GM20431 (cell line): ENCODE measurements around the gene SERGEF.

Source experiments
- in situ Hi-C: fragments of 300-500 bp; cut with MseI, MboI; formaldehyde crosslinking; loops from one replicate; pipeline ENCODE4 v1.15.0; 2020; ENCODE audit warnings: low sequenced_read_pairs; ENCODE audit not compliant: unreplicated experiment

The SERGEF gene

GRCh38 chr11:17764446-17765218, 248.2 kb downstream of the SERGEF start:
- in situ Hi-C loops: no loop called here

DNA sequence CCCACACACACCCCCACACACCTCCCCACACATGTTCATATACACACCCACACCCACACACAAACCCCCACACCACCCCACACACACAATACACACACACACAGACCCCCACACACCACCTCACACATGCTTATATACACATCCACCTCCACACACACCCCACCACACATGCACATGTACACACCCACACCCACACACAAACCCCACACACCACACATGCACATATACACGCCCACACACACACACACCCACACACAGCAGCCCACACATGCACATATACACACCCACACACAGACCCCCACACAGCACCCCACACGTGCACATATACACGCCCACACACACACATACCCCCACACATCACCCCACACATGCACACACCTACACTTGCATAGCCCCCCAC, 249.1 kb downstream of the SERGEF start:
- in situ Hi-C loops: no loop called here

DNA sequence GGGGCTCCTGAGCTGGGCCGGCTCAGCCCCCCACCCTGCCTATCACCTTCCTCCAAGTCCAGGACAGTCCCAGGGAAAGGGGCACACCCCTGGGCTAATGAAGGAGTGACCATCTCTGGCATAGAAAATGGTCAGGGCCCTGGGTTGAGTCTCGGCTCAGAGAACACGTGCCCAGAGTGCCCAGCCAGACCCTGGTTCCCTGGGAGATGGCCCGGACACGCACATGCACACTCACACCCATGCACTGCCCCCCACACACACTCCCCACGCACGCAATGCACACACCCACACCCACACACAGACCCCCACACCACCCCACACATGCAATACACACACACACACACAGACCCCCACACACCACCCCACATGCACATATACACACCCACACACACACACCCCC, 249.6 kb downstream of the SERGEF start:
- in situ Hi-C loops: no loop called here

GRCh38 chr11:17762309-17762974, 250.4 kb downstream of the SERGEF start:
- in situ Hi-C loops: no loop called here

DNA sequence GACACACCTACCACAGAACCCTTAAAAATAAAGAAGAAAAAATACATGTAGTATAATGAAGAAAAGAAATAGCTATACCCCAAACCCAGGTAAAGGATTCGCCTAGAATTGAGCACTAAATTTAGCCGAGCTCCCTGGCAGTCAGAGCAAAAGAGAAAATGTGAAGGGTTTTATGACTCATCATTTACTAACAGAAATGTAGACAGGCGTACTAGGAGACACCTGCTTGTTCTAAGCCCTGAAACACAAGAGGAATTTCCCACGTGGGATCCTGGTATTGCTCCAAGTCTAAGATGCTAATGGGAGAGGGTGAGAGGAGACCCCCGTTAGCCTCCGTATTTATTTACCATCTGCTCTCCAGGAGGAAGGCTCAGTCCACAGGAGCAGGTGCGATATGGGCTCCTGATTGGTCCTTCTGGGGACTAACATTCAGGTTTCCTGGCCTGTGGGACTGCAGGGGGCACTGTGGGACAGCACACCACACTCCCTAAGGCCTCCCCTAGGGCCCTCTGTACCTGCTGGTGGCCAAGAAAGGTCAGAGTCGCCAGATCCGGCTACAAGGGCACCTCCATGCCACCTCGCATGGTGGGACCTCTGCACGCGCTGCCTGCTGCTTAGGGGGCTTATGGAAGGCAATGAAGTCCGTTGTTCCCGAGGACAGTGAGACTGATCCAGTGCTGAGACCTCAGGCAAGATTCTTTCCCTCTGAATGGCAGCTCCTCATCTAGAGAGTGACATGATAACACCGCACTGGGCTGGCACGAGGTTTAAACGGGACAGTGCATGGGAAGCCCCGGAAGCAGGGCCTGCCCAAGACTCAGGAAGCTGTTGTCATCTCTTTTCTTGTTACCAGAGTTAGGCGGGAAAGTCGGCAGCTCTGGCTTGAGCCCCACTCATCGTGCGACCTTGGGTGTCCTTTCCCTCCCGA, 252.5 kb downstream of the SERGEF start:
- in situ Hi-C loops: no loop called here

- in situ Hi-C loops: loop anchor here (10.0 kb wide), 1 partner anchor 219 kb away; no protein-coding TSS in a partner anchor
These were observed 257.0 kb downstream of the SERGEF start for GRCh38 chr11:17755891-17756290.

DNA sequence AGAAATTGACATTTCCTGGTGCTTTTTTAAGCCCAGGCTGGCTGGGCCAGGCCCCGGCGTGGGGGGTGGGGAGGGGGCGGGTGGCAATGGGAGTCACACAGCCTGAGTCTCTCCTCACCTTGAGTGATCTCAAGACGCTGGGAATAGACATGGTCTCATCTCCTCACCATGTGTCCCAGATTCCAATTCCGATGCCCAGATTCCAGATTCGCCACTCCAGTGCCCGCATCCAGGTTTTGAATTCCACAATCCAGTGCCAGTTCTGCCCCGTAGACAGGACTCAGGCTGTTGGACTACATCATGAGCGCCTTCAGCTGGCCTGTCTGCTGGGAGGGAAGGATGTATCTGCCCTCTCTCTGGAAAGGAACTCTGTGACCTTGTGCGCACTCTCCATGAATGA, 259.2 kb downstream of the SERGEF start:
- in situ Hi-C loops: loop anchor here (10.0 kb wide), 1 partner anchor 221 kb away; no protein-coding TSS in a partner anchor

GRCh38 chr11:17753153-17753552, 259.7 kb downstream of the SERGEF start:
- in situ Hi-C loops: loop anchor here (10.0 kb wide), 1 partner anchor 222 kb away; no protein-coding TSS in a partner anchor

DNA sequence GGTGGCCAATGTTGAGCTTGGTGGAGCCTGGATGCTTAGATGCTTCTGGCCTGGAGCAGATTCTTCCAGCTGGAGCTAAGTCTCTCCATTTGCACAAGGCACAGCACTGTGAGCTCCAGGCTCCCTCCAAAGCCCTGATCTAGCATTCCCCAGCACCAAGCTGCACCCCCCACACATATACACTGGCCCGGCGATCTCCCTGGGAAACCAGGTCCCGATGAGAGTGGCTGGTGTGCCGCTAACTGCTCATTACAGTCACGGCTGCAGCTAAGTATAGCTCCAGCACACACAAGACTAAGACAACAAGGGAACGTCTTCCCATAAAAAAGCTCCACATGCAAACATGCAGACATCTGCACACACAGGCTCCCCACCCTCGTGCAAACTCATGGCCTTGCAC, 260.7 kb downstream of the SERGEF start:
- in situ Hi-C loops: loop anchor here (10.0 kb wide), 1 partner anchor 223 kb away; no protein-coding TSS in a partner anchor

GRCh38 chr11:17751558-17751957, 261.3 kb downstream of the SERGEF start:
- in situ Hi-C loops: loop anchor here (10.0 kb wide), 1 partner anchor 223 kb away; no protein-coding TSS in a partner anchor

DNA sequence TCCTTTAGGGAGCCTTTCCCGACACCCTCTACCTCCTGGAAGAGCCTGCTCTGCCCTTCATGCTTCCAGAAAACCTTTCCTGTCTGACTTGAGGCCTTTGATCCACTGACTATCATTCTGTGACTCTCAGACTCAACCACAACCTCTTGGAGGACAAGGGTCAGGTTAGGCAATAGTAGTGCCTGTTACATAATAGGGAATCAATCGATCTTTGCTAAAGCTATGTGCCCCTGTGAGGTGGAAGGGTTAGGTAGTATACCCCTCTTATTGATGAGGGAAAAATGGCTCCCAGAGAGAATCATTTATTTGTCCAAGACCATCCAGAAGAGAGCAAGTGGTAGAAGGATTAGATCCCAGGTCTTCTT, 262.1 kb downstream of the SERGEF start:
- in situ Hi-C loops: loop anchor here (10.0 kb wide), 1 partner anchor 224 kb away; no protein-coding TSS in a partner anchor

DNA sequence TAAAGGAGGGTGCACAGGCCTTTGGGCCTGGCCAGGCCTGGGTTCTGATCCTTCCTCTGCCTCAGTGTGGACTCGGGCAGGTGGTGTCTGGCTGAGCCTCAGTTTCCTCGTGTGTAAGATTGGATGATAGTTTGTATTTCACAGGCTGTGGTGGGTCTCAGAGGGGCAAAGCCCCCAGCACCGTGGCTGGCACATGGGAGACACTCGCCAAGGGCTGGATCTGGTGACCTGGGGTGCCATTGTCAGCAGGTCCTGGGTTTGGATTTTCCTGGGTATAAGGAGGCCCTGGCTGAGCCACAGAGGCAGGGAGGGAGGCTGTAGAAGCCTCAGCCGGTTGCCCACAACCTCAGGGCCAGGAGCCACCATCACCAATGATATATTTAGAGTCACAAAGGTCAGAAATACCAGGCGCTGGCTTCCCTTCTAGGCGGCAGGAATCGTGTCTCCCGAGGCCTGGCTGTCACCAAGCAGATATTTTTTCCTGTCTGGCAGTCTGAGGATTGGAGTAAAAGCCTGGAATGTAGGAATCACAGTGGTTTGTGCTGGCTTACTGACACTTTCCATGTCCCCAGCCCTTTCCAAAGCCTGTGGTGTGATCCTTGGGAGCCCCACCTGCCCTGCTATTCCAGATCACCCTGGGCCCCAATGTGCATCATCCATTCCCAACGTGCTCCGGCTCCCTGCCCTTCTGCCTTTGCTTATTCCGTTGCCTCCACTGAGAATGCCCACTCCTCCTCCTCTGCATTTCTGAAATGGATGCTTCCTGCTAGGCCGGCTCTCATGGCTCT, 262.6 kb downstream of the SERGEF start:
- in situ Hi-C loops: loop anchor here (10.0 kb wide), 1 partner anchor 225 kb away; no protein-coding TSS in a partner anchor

DNA sequence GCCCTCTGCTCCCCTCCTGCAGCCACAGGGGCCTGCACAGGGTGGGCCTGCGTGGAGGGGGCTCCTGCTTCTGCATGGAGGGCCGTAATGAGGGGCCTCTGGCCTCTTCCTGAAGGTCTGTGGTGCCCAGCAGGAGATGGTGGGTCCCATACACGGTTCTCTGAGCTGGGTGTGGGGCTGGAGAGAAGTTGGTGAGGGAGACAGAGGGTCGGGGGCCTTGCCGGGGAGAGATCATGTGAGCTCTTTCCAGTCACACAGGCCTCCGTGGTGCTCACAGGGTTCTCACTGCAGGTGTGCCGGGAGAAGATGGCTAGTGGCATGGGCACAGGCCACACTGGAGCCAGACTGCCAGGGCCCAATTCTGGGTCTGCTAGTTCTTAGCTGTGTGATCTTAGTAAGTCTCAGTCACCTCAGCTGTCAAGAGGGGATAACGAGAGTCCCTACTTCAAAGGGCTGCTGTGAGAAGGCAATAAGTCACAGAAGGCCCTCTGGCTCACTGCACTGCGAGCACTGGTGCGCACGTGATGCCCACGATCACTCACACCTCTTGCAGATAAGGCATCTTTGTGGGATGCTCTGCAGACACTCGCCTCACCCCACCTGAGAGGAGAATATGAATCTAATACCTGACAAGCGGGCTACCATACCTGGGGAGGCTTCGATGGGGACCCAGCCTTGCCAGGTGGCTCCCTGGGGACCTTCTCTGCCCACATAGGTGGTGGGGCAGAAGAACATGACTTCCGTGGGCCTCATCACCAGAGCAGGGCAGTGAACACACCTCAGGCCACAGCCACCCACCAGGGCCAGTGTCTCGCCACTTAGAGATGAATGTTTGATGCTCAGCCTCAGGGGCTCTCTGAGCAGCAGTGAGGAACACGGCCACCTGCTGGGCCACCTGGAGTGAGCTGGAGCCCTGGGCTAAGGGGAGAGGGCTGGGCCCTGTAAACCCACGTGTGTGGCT, 263.8 kb downstream of the SERGEF start:
- in situ Hi-C loops: no loop called here

DNA sequence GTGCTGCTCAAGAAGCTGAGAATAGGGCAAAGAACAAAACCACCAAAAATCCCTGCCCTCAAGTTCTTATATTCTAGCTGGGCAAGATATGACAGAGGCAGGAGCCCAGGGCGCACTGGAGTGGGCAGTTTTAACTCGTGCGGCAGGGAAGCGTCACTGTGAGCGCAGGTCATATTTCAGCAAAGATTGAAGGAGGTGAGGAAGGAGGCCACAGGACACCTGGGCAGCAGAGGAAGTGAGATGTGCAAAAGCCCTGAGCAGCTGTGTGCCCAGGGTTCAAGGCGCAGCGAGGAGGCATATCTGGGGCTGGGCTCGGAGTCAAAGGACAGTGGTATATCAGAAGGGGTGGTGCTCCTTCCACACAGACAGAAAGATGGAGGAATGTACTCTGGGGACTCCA, 264.8 kb downstream of the SERGEF start:
- in situ Hi-C loops: no loop called here

- in situ Hi-C loops: no loop called here
These were observed 265.5 kb downstream of the SERGEF start for GRCh38 chr11:17747131-17747955.

DNA sequence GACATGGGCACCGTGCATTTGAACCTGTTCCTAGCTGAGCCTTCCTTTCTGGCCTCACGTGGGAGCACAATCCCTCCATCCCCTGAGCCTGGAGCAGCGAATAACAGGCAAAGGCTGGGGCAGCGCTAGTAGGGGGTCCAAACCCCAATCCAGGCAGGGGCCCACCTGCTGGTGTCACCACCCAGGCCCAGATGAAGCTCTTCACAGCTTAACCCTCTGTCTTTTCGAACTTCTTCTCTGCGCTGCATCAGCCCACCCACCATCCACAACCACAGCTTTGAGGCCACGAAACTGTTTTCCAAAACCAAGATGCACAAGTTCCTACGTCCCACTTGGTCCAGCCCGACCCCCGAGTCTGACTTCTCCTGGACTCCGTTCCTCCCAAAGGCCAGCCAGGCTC, 266.8 kb downstream of the SERGEF start:
- in situ Hi-C loops: no loop called here

DNA sequence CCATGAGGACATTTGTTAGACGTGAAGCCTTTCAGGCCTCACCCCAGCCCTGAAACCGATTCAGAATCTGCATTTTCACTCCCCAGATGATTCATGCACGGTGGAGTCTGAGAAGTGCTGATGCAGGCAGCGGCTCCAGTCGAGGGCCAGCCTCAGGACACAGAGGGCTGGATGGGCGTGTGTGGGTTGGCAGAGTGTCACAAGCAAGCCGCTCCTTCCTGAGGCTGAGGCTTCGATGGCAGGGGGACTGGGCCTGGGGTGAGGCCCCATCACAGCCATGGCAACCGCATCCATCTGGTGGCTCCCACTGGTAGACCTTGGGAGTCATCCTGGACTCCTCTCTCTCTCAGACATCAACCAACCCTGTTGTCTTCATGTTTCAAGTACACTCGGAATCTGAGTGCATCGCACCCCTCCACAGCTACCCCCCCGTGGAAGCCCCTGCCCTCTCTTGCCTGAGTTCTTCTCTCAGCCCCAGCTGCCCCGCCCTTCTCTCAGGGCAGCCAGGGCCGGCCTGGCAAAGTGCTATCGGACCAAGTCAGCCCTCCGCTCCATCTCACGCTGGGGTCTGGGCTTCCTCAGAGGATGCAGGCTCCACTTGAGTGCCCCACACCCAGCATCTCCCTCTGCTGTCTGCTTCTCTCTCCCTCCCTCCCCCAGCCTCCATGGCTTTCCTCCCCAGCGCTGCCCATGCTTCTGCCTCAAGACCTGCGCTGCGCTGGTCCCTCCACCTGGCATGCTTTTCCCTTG, 267.6 kb downstream of the SERGEF start:
- in situ Hi-C loops: no loop called here
